ENCODE measurements around the gene NXN. TPM values are rescaled to one million over a fixed set of nuclear protein-coding genes. Genes with fewer than 3 reads are reported as not detected.
A peak's percentile ranks its signal among the peaks of the same experiment; 100 is the strongest.
"Not testable (repeated sequence)": the region's sequence is repeated elsewhere in the genome, so short reads cannot be mapped to it uniquely, and the experiment has no call there.

NXN gene
- polyA plus RNA-seq, 1 donor, result 51.3 TPM

DNA sequence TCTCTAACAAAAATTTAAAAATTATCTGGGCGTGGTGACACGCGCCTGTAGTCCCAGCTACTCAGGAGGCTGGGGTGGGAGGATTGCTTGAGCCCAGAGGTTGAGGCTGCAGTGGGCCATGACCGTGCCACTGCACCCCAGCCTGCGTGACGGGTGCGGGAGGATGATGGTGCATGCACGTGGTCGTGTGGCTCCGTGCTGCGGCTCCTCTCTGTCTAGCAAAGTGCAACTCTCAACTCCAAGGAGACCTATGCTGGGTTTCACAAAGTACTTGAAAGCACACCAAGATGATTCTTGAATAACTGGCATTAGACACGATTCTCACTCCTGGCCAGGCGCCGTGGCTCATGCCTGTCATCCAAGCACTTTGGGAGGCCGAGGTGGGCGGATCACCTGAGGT is 25.8 kb downstream of the NXN start:
- DNase-seq (ENCODE audit: low read depth), result no peak

DNA sequence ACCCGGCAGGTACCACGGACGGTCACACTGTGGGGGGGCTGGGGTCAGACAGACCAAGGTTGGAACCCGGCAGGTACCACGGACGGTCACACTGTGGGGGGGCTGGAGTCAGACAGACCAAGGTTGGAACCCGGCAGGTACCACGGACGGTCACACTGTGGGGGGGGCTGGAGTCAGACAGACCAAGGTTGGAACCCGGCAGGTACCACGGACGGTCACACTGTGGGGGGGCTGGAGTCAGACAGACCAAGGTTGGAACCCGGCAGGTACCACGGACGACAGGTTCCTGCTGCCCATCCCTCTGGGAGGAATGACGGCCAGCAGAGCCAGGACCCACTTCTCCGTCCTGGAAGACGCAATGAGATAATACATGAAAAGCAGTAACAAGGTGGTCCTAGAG is 27.0 kb downstream of the NXN start:
- not testable (repeated sequence) for DNase-seq (ENCODE audit: low read depth)

DNA sequence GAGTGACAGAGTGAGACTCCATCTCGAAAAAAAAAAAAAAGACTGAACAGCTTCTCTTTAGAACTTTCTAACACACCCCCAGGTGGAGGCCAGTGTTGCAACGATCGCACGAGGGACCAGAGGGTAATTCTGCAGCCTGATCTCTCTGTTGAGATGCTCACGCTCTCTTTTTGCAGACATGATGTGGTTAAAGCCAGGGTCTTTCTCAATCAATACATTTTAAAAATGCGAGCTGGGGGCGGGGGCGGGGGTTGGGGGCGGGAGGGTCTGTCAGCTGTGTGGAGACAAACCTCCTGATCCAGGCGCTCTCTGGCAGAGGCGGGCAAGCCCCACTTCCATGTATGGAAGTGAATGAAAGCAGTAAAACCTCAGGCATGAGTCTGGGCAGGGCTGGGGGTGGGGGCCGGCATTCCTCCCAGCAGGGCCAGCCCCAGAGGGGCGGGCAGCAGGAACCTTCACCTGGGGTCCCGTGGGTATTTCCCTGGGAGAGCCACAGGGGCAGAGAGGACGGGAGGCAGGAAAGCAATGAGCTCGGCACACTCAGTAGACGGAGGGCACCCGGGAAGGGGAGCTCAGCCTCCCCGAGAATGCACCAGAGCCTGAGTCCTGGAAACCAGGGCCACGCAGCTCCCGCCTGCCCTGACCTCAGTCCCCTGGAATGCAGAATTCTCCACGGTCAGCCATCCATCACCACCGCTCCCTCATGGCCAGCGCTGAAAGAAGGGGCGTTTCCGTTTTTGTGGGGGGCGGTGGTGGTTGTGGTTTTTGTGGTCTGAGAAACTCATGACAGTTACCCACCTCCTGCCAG is 28.0 kb downstream of the NXN start:
- no peak for DNase-seq (ENCODE audit: low read depth)

DNA sequence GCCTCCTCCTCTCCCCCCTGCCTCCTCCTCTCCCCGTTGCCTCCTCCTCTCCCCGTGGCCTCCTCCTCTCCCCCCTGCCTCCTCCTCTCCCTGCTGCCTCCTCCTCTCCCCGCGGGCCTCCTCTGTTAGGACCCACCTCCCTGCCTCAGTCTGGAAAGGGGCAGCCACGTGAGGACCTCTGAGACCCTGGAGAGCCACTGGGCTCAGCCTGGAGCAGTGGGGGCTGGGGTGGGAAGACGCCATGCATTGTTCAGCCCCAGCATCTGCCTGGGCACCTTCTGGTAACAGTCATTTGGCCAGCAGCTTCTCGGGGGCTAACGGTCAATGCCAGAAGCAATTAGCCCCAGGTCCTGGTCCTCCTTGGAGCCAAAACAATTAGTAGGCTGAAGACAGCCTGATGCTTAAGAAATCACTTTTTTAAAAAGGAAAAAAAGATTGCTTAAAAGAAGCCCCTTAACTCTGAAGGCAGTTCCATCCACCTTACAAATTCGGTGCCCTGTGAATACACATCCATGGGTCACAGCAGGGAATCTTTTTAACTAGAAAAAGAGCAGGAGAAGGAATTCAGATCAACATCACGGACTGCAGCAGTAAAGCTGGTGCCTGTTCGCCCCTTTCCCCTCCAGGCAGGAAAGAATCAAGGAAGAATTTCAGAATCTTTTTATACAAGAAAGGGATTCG is 29.8 kb downstream of the NXN start:
- DNase-seq (ENCODE audit: low read depth), result no peak

GRCh38 chr17:948284-948852 is 31.2 kb downstream of the NXN start:
- no peak for DNase-seq (ENCODE audit: low read depth)

- DNase-seq (ENCODE audit: low read depth), result no peak
Observed at GRCh38 chr17:946510-947236, 32.9 kb downstream of the NXN start.

DNA sequence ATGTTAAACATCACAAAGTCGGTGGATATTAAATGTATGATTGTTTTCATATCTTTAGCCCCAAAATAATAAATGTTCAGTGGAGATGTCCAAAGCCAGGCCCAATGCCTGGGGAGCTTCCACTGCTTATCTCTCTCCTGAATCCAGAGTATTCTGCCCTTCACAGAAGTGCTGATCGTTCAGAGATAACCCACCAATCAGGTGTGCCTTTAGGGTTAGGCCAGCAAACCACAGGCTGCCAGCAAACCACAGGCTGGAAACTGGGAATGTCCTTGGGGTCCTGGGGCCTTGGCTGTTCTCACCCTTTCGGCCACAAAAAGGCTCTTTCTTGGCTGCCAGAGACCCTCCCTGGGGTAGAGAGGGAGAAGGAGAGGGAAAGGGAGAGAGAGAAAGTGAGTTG is 33.9 kb downstream of the NXN start:
- DNase-seq (ENCODE audit: low read depth), result no peak

DNA sequence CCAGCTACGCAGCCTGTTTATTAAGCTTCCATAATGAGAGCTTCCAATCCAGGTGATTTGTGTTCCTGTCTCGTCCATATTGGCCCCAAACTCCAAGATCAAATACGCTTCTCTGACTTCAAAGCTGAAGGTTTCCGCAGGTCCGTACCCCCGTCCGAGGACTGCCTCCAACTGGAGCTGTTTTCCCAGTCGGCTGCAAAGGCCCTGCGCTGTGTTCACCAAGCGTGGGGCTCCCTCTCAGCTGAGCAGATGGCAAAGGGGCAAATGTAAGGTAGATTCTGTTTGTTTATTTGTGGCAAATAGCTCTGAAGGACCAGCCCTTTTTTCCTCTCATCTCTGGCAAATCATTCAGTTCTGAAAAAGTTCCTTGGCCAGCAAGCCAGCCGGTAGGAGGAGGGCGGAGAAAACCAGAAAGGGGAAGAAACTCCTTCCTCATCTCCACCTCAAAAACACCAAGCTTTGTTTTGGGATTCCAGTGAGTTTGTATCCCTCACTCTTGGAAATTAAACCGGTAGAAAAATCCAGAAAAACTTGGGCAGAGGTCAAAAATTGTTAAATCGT is 35.2 kb downstream of the NXN start:
- no peak for DNase-seq (ENCODE audit: low read depth)

DNA sequence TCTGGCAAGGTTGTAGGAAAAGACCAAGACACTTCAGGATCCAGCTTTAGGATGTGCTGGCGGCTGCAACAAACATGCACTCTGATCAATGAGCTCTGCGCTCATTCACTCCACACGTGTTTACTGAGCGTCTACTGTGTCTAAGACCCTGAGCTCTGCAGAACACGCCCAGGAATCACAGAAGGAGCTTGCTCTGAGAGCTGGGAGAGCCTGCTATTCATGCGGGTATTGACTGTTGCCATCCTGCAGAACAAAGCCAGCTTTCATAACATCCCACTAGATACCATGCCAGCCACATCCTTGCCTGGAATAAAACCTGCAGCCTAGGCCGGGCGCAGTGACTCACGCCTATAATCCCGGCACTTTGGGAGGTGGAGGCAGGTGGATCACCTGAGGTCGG is 44.1 kb downstream of the NXN start:
- DNase-seq (ENCODE audit: low read depth), result no peak

GRCh38 chr17:933312-934073 is 46.1 kb downstream of the NXN start:
- DNase-seq (ENCODE audit: low read depth), result no peak

DNA sequence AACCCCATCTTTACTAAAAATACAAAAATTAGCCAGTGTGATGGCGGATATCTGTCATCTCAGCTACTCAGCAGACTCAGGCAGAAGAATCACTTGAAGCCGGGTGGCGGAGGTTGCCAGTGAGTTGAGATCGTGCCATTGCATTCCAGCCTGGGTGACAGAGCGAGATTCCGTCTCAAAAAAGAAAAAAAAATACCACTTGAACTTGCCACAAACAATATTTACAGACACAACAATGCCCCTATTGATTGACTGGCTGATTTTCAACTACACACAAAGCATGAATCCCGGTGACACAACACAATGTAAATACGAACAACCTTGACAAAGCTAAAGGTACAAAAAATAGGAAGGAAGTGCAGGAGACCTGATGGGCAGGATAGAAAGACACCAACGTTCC is 49.3 kb downstream of the NXN start:
- no peak for DNase-seq (ENCODE audit: low read depth)

- DNase-seq (ENCODE audit: low read depth), result peak; percentile 51
Observed at GRCh38 chr17:929586-929985, 50.0 kb downstream of the NXN start.

- no peak for DNase-seq (ENCODE audit: low read depth)
Observed at GRCh38 chr17:927611-928461, 51.7 kb downstream of the NXN start.

DNA sequence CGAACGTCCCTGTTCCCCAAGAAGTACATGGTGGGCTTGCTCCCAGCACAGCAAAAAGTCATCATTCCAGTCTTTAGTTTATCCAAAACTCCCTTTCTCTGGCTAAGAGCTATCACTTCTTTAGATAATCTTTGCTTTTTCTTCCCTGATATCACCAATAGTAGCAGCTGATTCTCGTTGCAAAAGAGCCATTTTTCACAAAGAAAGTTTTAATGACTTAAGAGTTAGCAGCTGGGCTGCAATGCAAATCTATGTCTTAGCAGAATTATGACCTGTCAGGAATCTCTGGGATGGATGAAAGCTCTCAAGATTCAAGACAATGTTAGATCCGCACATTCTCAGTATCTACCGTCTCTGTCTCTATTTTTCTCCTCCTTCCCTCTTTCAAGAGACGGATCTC is 53.8 kb downstream of the NXN start:
- no peak for DNase-seq (ENCODE audit: low read depth)

DNA sequence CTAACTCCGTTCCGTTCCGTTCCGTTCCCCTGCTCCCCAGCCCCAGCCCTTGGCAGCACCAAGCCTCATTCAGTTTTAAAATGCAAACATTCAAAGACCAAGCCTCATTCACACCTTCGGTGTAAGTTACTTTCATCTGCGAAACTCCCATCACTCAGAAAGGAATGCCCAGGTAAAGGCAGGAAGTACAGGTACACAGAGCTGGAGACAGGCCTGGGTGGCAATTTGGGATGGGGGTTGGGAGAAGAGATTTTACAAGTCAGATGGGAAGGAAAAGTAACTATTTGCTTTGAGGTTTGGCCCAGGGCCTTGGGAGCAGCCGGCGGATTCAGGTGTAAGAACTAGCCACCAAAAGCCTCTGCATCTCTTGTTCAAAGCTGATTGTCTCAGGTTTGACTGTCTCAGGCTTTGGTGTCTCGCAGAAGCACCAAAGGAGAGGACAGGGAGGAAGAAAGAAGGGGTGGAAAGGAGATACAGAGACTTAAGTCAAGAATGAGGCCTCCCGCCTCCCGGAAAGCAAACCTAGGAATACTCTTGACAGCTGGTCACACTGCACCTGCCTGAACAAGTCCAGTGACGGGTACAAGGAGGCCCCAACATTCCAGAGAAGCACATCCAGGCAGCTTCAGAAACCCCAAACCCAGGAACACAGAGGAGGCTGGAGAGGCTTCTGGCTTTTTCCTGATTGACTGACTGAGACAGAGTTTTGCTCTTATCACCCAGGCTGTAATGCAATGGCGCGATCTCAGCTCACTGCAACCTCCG is 54.7 kb downstream of the NXN start:
- DNase-seq (ENCODE audit: low read depth), result no peak

DNA sequence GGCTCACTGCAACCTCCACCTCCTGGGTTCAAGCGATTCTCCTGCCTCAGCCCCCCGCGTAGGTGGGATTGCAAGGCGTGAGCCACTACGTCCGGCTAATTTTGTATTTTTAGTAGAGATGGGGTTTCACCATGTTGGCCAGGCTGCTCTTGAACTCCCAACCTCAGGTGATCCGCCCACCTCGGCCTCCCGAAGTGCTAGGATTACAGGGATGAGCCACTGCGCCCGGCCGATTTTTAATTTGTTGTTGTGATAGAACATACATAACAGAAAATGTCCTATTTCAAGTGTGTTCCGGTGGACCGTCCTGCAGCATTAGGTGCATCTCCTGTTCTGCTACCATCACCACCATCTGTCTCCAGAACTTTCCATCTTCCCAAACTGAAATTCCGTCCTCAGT is 55.3 kb downstream of the NXN start:
- not testable (repeated sequence) for DNase-seq (ENCODE audit: low read depth)

GRCh38 chr17:923633-924032 is 55.9 kb downstream of the NXN start:
- DNase-seq (ENCODE audit: low read depth), result no peak

GRCh38 chr17:921161-921560 is 58.4 kb downstream of the NXN start:
- no peak for DNase-seq (ENCODE audit: low read depth)

DNA sequence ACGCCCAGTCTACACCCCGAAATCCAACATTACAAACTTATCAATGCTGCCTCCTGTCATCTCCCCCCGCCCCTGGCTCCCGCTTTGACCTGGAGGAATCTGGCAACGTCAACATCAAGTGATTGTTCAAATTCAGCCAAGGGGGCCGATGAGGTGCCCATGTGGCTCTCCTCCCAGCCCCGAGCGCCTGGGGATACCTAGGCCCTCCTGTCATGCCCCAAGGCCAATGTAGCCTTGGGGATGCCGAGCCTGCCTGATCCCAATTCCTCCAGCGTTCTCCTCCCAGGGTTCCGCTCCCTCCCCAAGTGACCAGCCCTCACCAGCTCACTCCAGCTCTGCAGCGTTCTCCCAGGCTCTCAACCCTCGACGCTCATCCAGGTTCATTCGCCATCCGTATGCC is 59.4 kb downstream of the NXN start:
- DNase-seq (ENCODE audit: low read depth), result no peak

Measured in forelimb muscle (tissue), 1 donor.